K562 (cell line): ENCODE data around the gene NECTIN1. TPM values are rescaled to one million over a fixed set of nuclear protein-coding genes. Genes with fewer than 3 reads are reported as not detected.
A peak's percentile ranks its signal among the peaks of the same experiment; 100 is the strongest.

Source experiments
- ATAC-seq: fragments of 200-7000 bp; cut with Tn5 transposase; 3 replicates; pipeline ENCODE4 v1.9.1; 2020; ENCODE audit warnings: moderate library complexity
- BruUV-seq: library from RNA; stranded (reverse); fragments of 400-500 nt; replicated peaks from 2 replicates; lab custom pipeline; 2021; lab: Mats Ljungman, UMichigan
- CTCF ChIA-PET: fragments of 300-600 bp; formaldehyde crosslinking; extraction: SDS; loops from one replicate; lab custom pipeline; 2021; ENCODE audit warnings: low intra/inter-chr PET ratio; lab: Yijun Ruan, JAX
- POLR2A ChIA-PET: fragments of 300-600, 350-650 bp; sonication (Branson Sonifier 250); formaldehyde crosslinking; extraction: SDS; loops from one replicate; lab custom pipeline; 2021; ENCODE audit warnings: antibody characterized with exemption, inconsistent platforms; lab: Yijun Ruan, JAX
- DNase-seq, 4 experiments: peaks; one replicate each; pipeline versions ENCODE4 v3.0.0 to v3.0.0-alpha.2; 2011 to 2018; ENCODE audit warnings: low spot score in 3 of 4, mixed read lengths in 3 of 4; ENCODE audit errors: extremely low read depth in 1 of 4
- FAIRE-seq: peaks from 2 replicates; lab custom pipeline; 2011; peaks lifted over from hg19 to GRCh38; lab: Jason Lieb, UNC
- H2AFZ ChIP-seq: 2 replicates; pipeline ENCODE4 v1.6.0; 2011; ENCODE audit warnings: low read depth, low read length, control low read depth, inconsistent platforms
- H3K27ac ChIP-seq: fragments of 200-600 bp; 3 replicates; pipeline ENCODE4 v1.8.0; 2011; ENCODE audit warnings: low read depth, mild to moderate bottlenecking, control low read depth, inconsistent platforms, low read length, moderate library complexity, mixed read lengths; ENCODE audit errors: extremely low read depth
- H3K27me3 ChIP-seq, 2 experiments: fragments of 300-600 bp in 1 of 2; 2 replicates in 1 of 2; 3 replicates in 1 of 2; pipeline versions ENCODE4 v1.6.0 to v1.8.0; 2011; ENCODE audit warnings: inconsistent platforms in 2 of 2, low read length in 2 of 2, mild to moderate bottlenecking in 1 of 2, mixed read lengths in 1 of 2, moderate library complexity in 1 of 2; ENCODE audit not compliant: control insufficient read depth in 2 of 2, insufficient read depth in 2 of 2
- H3K36me3 ChIP-seq: fragments of 300-600 bp; 3 replicates; pipeline ENCODE4 v1.8.0; 2011; ENCODE audit warnings: mild to moderate bottlenecking, low read length, inconsistent platforms; ENCODE audit not compliant: control insufficient read depth, insufficient read depth
- H3K4me1 ChIP-seq, 2 experiments: fragments of 200-600 bp in 1 of 2; replicated peaks in 1 of 2; 2 replicates in 1 of 2; 3 replicates in 1 of 2; pipeline versions ENCODE4 v1.5.1 to v1.8.0; 2011; ENCODE audit warnings: inconsistent platforms in 2 of 2, low read length in 2 of 2, mild to moderate bottlenecking in 1 of 2, mixed read lengths in 1 of 2, moderate library complexity in 1 of 2; ENCODE audit not compliant: control insufficient read depth in 2 of 2, insufficient read depth in 2 of 2
- H3K4me2 ChIP-seq: 2 replicates; pipeline ENCODE4 v1.6.1; 2011; ENCODE audit warnings: low read length, control low read depth, inconsistent platforms, mixed read lengths; ENCODE audit not compliant: insufficient read depth
- H3K4me3 ChIP-seq: fragments of 200-600 bp; sonication (generic), shearing (Covaris generic); 2 replicates; pipeline ENCODE4 v1.5.1; 2016; ENCODE audit warnings: control low read depth, inconsistent platforms
- H3K79me2 ChIP-seq: fragments of 200-600 bp; 3 replicates; pipeline ENCODE4 v1.8.0; 2011; ENCODE audit warnings: low read length, inconsistent platforms; ENCODE audit not compliant: control insufficient read depth, insufficient read depth
- H3K9ac ChIP-seq, 2 experiments: 2 replicates each; pipeline versions ENCODE4 v1.6.0 to v1.6.1; 2011; ENCODE audit warnings: low read depth in 2 of 2, low read length in 2 of 2, control low read depth in 1 of 2, inconsistent platforms in 1 of 2, mild to moderate bottlenecking in 1 of 2, mixed read lengths in 1 of 2; ENCODE audit not compliant: insufficient read depth in 1 of 2
- H3K9me1 ChIP-seq: one replicate; pipeline ENCODE4 v1.6.0; 2011; ENCODE audit warnings: inconsistent platforms, mild to moderate bottlenecking, low read length, moderate library complexity; ENCODE audit not compliant: control insufficient read depth, insufficient read depth
- H3K9me3 ChIP-seq: replicated peaks from 2 replicates; pipeline ENCODE4 v1.5.1; 2011; ENCODE audit warnings: low read depth, low read length, inconsistent platforms; ENCODE audit not compliant: control insufficient read depth, insufficient read depth
- H4K20me1 ChIP-seq: replicated peaks from 2 replicates; pipeline ENCODE4 v1.6.1; 2011; ENCODE audit warnings: low read length, inconsistent platforms, mixed read lengths; ENCODE audit not compliant: control insufficient read depth, insufficient read depth
- BRD9 ChIP-seq: fragments of 450-650 bp; IDR thresholded peaks from 2 replicates; pipeline ENCODE4 v1.6.1; 2018; ENCODE audit warnings: low read depth; ENCODE audit not compliant: partially characterized antibody
- EP400 ChIP-seq: fragments of 450-650 bp; IDR thresholded peaks from 2 replicates; pipeline ENCODE4 v1.6.1; 2017; ENCODE audit warnings: antibody characterized with exemption, mild to moderate bottlenecking, moderate library complexity
- ERF ChIP-seq: fragments of 450-650 bp; formaldehyde crosslinking; IDR thresholded peaks from 2 replicates; pipeline ENCODE4 v1.4.0; 2020; ENCODE audit warnings: mild to moderate bottlenecking, mixed read lengths
- NFATC3 ChIP-seq: fragments of 450-650 bp; IDR thresholded peaks from 2 replicates; pipeline ENCODE4 v1.6.1; 2017; ENCODE audit warnings: mild to moderate bottlenecking
- NFRKB ChIP-seq: fragments of 450-650 bp; IDR thresholded peaks from 2 replicates; pipeline ENCODE4 v1.6.1; 2016; ENCODE audit warnings: low read depth
- NR2C2 ChIP-seq, 2 experiments: fragments of 200-800 bp in 1 of 2; sonication (Bioruptor generic) in 1 of 2; sonication (generic) in 1 of 2; formaldehyde crosslinking in 1 of 2; IDR thresholded peaks; 2 replicates each; pipeline versions ENCODE4 v1.6.1 to v1.8.0; 2016 to 2022; ENCODE audit warnings: mild to moderate bottlenecking in 1 of 2, missing compliant biosample characterization in 1 of 2, missing genetic modification characterization in 1 of 2, missing genetic modification reagents in 1 of 2
- RBM17 ChIP-seq: fragments of 200-400 bp; formaldehyde crosslinking; IDR thresholded peaks from 2 replicates; pipeline ENCODE4 v1.6.1; 2017; ENCODE audit warnings: low read depth, mild to moderate bottlenecking, low read length, borderline replicate concordance
- RBM25 ChIP-seq: fragments of 200-400 bp; formaldehyde crosslinking; IDR thresholded peaks from 2 replicates; pipeline ENCODE4 v1.6.1; 2018; ENCODE audit warnings: low read length, low read depth, moderate library complexity; ENCODE audit not compliant: severe bottlenecking
- WGBS: fragments of 100-300 bp; shearing (Covaris generic); methylation state at CpG from one replicate; pipeline ENCODE4 v1.1.6; 2016; ENCODE audit warnings: low coverage, mixed read lengths; ENCODE audit not compliant: insufficient coverage; ENCODE audit errors: missing lambda C conversion rate; 5-methylcytosine and 5-hydroxymethylcytosine counted together
- in situ Hi-C: fragments of 300-500 bp; cut with MboI; formaldehyde crosslinking; loops from 4 replicates; pipeline ENCODE4 v1.15.0; 2018; ENCODE audit warnings: inconsistent platforms, mixed read lengths
- intact Hi-C: fragments of 100-400 bp; cut with micrococcal nuclease; formaldehyde crosslinking; loops from 2 replicates; pipeline ENCODE4 v1.14.2; 2022
- polyA plus RNA-seq, 8 experiments: library from polyadenylated mRNA; depleted of rRNA in 4 of 8; stranded (reverse) in 5 of 8; unstranded in 3 of 8; fragments of >200 nt; fragmentation: Nextera tagmentation in 2 of 8; fragmentation: Illumina TruSeq in 1 of 8; extraction: Ambion mirVana in 2 of 8; extraction: Trizol in 1 of 8; gene quantifications; 2 replicates each; pipeline versions ENCODE4 v1.2.1 to v1.2.3, GENCODE V29; 2011 to 2014; ENCODE audit warnings: inconsistent platforms in 1 of 8, missing spikeins in 1 of 8
- total RNA-seq, 7 experiments: library from RNA; depleted of rRNA in 6 of 7; stranded (reverse); fragments of >200 nt in 6 of 7; fragmentation: Illumina TruSeq in 2 of 7; extraction: Trizol in 2 of 7; gene quantifications; 2 replicates each; pipeline versions ENCODE4 v1.2.1 to v1.2.3, GENCODE V29; 2011 to 2021; ENCODE audit warnings: low replicate concordance in 1 of 7

The NECTIN1 gene
- total and polyA plus RNA-seq, 9 of the 15 experiments (the other 6 are each of a cell fraction or from before 2014, with no cell fraction given): 0.09 to 0.53 (median 0.23) TPM; not detected in 2

DNA sequence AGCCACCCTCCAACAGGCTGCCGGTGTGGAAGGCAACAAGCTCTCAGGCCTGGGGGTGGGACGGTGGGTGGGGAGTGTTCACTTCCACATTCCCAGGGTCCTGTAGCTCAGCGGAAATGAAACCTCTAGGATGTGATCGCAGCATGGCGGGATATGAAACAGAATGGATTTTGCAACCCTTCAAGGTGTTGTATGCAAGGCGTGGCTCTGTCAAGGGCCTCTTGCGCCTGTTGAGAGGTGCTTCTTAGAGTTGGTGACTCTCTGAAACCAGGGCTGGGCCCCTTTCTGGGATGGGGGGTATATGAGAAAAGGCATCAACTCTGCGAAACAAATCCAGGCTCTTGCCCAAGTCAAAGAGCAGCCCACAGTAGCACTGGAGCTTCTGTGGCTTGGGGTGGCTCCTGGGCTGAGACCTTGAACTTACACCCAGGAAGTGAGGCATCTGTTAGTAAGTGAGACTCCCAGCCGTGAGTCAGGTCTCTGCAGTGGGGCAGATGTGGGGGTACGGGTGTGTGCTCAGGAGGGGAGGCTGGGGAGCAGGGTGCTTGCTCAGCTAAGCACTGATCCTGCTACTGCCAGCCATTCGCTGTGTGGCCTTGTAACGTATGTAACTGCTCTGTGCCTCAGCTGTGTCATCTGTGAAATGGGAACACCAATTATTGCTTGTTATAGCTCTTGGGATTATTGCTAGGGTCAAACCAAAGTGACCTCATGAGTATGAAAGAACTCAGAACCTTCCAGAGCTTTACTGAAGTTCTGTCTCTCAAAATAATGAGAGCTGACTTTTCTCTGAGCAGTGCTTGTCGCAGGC is 28.3 kb downstream of the NECTIN1 start:
- FAIRE-seq (no peak), DNase-seq (no peak), ATAC-seq (no peak)
- Histone ChIP-seq H3K4me3 (no peak overlapping the region), H4K20me1 (peaks cover 11% of the 10 kb centered on the region; the same call in 1 of the 2 replicates), H3K9me3 (no peaks in the 10 kb centered on the region), H3K79me2 (no peaks in the 10 kb centered on the region), H3K36me3 (no peaks in the 10 kb centered on the region), H3K4me1 (no peaks in the 10 kb centered on the region), H2AFZ (no peak overlapping the region), H3K9ac (no peak overlapping the region), H3K9me1 (no peaks in the 10 kb centered on the region), H3K27ac (no peak overlapping the region), H3K4me2 (no peak overlapping the region), H3K27me3 (peaks cover 8 to 80% of the 10 kb centered on the region in 2 experiments; a peak in 4 of 5 replicates)
- CTCF ChIA-PET: no interaction called here
- POLR2A ChIA-PET: interaction anchor here (0.6 to 1.3 kb wide), 2 partner anchors 9 to 107 kb away, joined by 3 read pairs; no protein-coding TSS in a partner anchor
- TF ChIP-seq RBM25 (peak; percentile 23), EP400 (no peak)
- intact Hi-C loops: no loop called here
- no TSS peak for BruUV-seq
- 16% methylated on average over 11 of the region's 13 CpGs for WGBS
- in situ Hi-C loops: no loop called here

DNA sequence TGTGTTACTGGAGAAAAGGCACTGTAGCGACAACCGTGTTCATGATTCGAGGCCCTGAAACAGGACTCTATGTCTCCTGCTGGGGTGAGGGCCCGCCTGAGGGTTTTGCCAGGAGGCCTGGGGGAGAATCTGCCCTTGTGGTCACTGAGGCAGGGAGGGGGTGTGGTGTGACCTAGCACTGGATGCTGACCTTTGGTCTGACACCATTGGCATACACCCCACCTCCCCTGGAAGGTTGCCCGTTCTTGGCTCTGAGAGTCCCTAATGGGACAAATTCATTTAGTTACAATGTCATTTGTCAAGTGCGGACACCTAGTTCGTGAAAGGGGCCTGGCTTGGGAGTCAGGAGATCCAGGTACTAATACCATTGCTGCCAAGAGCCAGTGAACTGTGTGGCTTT is 29.0 kb downstream of the NECTIN1 start:
- WGBS: 12% methylated on average over 7 of the region's 7 CpGs
- H3K79me2 ChIP-seq: no peaks in the 10 kb centered on the region
- no peaks in the 10 kb centered on the region for H3K4me1 ChIP-seq
- H3K36me3 ChIP-seq: no peaks in the 10 kb centered on the region
- no peaks in the 10 kb centered on the region for H3K9me3 ChIP-seq
- FAIRE-seq (no peak), ATAC-seq (no peak), DNase-seq (no peak)
- intact Hi-C loops (no loop called here), in situ Hi-C loops (no loop called here)
- peaks cover 8 to 79% of the 10 kb centered on the region in 2 experiments; a peak in 4 of 5 replicates for H3K27me3 ChIP-seq
- H3K4me3 ChIP-seq: no peak overlapping the region
- POLR2A ChIA-PET: interaction anchor here (0.6 to 1.3 kb wide), 3 partner anchors 10 to 107 kb away, joined by 3 to 5 read pairs (median 3); no protein-coding TSS in a partner anchor
- no peak overlapping the region for H2AFZ ChIP-seq
- no peak overlapping the region for H3K27ac ChIP-seq
- no peak overlapping the region for H3K4me2 ChIP-seq
- TF ChIP-seq ERF (CRISPR knock-in tag) (no peak), BRD9 (no peak), NFATC3 (no peak), RBM17 (no peak), NR2C2 (CRISPR knock-in tag; IDR thresholded peaks at IDR 0.05) (no peak), NR2C2 (tag; IDR thresholded peaks at IDR 0.05) (no peak), NFRKB (no peak)
- H3K9me1 ChIP-seq: no peaks in the 10 kb centered on the region
- no TSS peak for BruUV-seq
- CTCF ChIA-PET: no interaction called here
- H3K9ac ChIP-seq: no peak overlapping the region
- H4K20me1 ChIP-seq: peaks cover 9% of the 10 kb centered on the region
